Astrocyte (in vitro differentiated cells and primary cell): ENCODE results near the gene FAM110C.

Experiments
- CTCF ChIP-seq: IDR thresholded peaks from 2 replicates; pipeline ENCODE4 v1.5.1; 2011; ENCODE audit warnings: low read depth, mild to moderate bottlenecking, inconsistent platforms, low read length, moderate library complexity; ENCODE audit not compliant: insufficient read depth
- EZH2 ChIP-seq: IDR thresholded peaks from 2 replicates; pipeline ENCODE4 v1.6.1; 2012; ENCODE audit warnings: mild to moderate bottlenecking, low read length, inconsistent platforms; ENCODE audit not compliant: insufficient read depth

- TF ChIP-seq CTCF, result peak; percentile 29
- TF ChIP-seq EZH2, result no peak
Observed at GRCh38 chr2:11248-11941, 34.9 kb downstream of the FAM110C start.
